Measurements from ENCODE around the gene FGF14. TPM values are rescaled to one million over a fixed set of nuclear protein-coding genes. Genes with fewer than 3 reads are reported as not detected.

Gene FGF14
- total RNA-seq, 2 donors from 2014 or later: under 0.01 to 0.28 TPM

DNA sequence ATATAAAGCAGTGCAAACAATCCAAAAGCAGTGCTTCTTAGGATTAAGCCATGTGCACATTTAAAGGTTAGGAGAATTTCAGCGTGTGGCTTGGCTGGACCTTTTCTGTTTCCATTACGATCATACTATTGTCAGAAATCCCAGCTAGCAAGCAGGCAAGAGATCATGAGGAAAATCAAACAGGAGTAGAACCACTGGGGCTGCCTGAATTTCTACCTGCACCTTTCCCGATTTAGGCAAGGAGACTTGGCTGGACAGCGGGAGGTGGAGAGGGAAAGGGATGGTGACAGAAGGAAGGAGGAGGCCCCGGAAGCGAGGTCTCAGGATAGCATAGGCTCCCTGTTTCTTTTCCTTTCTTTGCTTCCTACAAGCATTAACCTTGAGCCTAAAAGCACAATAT is 102.5 kb downstream of the FGF14 start:
- intact Hi-C loops (cut with DNase I): no loop called here
- 90% methylated on average over 6 of the region's 6 CpGs for WGBS
- no peak for DNase-seq (ENCODE audit: low spot score)
- Histone ChIP-seq H3K4me3 (no peak overlapping the region), H3K27me3 (replicated peaks; ENCODE audit: insufficient read depth) (no peaks in the 10 kb centered on the region), H3K27ac (no peak overlapping the region), H3K9me3 (no peaks in the 10 kb centered on the region), H3K36me3 (no peaks in the 10 kb centered on the region), H3K4me1 (replicated peaks) (no peaks in the 10 kb centered on the region)
- TF ChIP-seq POLR2AphosphoS5 (IDR thresholded peaks at IDR 0.05) (no peak), POLR2A (IDR thresholded peaks at IDR 0.05) (no peak)
- TF ChIP-seq, protein P1, sequence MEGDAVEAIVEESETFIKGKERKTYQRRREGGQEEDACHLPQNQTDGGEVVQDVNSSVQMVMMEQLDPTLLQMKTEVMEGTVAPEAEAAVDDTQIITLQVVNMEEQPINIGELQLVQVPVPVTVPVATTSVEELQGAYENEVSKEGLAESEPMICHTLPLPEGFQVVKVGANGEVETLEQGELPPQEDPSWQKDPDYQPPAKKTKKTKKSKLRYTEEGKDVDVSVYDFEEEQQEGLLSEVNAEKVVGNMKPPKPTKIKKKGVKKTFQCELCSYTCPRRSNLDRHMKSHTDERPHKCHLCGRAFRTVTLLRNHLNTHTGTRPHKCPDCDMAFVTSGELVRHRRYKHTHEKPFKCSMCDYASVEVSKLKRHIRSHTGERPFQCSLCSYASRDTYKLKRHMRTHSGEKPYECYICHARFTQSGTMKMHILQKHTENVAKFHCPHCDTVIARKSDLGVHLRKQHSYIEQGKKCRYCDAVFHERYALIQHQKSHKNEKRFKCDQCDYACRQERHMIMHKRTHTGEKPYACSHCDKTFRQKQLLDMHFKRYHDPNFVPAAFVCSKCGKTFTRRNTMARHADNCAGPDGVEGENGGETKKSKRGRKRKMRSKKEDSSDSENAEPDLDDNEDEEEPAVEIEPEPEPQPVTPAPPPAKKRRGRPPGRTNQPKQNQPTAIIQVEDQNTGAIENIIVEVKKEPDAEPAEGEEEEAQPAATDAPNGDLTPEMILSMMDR (IDR thresholded peaks at IDR 0.05): no peak

DNA sequence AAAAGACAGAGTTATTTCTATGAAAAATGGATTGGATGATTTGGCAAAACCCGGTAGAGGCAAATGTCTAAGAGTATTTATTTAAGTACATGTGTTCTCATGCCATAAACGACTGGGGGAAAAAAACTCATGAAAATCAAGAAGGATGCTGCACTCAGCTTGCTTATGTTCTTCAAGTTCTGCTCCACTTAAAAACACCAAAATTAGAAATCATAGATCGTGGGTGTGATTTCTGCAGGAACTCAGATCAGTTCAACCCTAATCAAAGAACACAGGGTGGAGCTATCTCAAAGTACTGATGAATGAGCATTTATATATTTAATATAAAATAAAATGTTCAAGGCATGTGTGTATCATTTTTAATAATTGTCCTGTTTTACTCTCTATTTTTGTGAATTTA is 103.8 kb downstream of the FGF14 start:
- H3K36me3 ChIP-seq: no peaks in the 10 kb centered on the region
- H3K9me3 ChIP-seq: no peaks in the 10 kb centered on the region
- TF ChIP-seq, protein P1 (IDR thresholded peaks at IDR 0.05): no peak
- TF ChIP-seq POLR2A (IDR thresholded peaks at IDR 0.05) (no peak), POLR2AphosphoS5 (IDR thresholded peaks at IDR 0.05) (no peak)
- WGBS: 61% methylated on average over 3 of the region's 3 CpGs
- intact Hi-C loops (cut with DNase I): no loop called here
- H3K27ac ChIP-seq: no peak overlapping the region
- H3K4me1 ChIP-seq (replicated peaks): no peaks in the 10 kb centered on the region
- DNase-seq (ENCODE audit: low spot score): no peak
- no peaks in the 10 kb centered on the region for H3K27me3 ChIP-seq (replicated peaks; ENCODE audit: insufficient read depth)
- H3K4me3 ChIP-seq: no peak overlapping the region

DNA sequence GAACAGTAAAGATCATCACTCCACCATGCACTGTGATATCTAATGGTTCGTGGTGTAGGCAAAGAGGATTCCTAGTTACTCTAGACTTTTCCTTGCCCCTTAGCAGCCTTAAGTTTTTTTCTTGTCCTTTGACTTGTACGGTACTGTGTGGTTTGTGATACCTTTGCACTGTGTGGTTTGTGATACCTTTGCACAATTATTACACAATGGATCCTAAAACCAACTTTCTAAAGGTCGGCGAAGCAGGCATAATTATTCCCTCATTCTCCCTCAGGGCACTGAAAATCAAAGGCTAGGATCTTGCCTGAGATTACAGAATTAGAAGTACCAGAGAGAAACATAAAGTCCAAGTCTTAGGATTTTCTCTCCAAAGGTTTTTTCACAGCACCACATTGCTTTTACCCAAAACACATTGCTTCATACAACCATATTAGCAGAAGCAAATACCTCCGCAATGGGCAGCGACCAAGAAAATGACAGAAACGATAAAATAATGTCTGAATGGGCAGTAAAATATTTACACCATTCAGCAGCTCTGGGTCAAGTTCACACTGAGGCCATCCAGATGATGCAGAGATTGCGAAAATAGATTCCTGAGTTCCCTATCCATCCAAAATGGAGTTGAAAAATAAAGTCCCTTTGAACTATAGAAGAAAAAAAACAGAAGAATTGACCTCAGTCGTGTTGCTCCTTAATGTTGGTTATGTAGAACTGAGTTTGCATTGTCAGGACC is 106.4 kb downstream of the FGF14 start:
- TF ChIP-seq, protein P1 (IDR thresholded peaks at IDR 0.05): no peak
- TF ChIP-seq POLR2AphosphoS5 (IDR thresholded peaks at IDR 0.05) (no peak), POLR2A (IDR thresholded peaks at IDR 0.05) (no peak)
- intact Hi-C loops (cut with DNase I): no loop called here
- H3K27ac ChIP-seq: no peak overlapping the region
- no peak overlapping the region for H3K4me3 ChIP-seq
- no peaks in the 10 kb centered on the region for H3K4me1 ChIP-seq (replicated peaks)
- no peak for DNase-seq (ENCODE audit: low spot score)
- H3K9me3 ChIP-seq: no peaks in the 10 kb centered on the region
- no peaks in the 10 kb centered on the region for H3K36me3 ChIP-seq
- H3K27me3 ChIP-seq (replicated peaks; ENCODE audit: insufficient read depth): no peaks in the 10 kb centered on the region
- WGBS: 67% methylated on average over 9 of the region's 9 CpGs

DNA sequence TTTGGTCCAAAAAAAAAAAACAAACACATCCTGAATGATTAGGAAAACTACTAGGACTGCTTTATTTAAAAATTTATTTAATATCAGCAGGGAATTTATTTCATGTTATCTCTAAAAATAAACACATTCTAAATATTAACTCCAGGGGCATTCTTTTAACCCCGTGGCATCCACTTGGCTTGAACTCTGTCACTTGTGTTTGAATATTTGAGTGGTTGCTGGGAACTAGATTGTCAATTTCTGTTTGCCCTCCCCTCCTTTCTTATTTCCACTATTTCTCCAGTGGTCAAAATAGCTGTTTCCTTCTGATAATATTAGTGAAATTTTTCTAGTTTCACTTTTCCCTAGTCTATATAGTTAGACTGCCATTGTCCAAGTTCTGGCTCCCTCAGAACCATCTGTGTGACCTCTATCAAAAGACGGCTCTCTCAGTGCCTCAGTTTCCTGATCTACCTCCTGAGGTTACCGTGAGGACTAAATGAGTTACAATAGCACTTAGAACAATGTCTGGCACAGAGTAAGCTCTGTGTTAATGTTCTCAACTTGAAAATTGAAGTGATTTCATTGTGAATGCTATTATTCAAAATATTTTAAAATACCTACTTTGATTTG is 107.3 kb downstream of the FGF14 start:
- Histone ChIP-seq H3K36me3 (no peaks in the 10 kb centered on the region), H3K27me3 (replicated peaks; ENCODE audit: insufficient read depth) (no peaks in the 10 kb centered on the region), H3K4me3 (no peak overlapping the region), H3K4me1 (replicated peaks) (no peaks in the 10 kb centered on the region), H3K27ac (no peak overlapping the region), H3K9me3 (no peaks in the 10 kb centered on the region)
- DNase-seq (ENCODE audit: low spot score): no peak
- TF ChIP-seq POLR2AphosphoS5 (IDR thresholded peaks at IDR 0.05): no peak
- TF ChIP-seq, protein P1 (IDR thresholded peaks at IDR 0.05): no peak
- 78% methylated on average over 3 of the region's 3 CpGs for WGBS
- intact Hi-C loops (cut with DNase I): no loop called here

DNA sequence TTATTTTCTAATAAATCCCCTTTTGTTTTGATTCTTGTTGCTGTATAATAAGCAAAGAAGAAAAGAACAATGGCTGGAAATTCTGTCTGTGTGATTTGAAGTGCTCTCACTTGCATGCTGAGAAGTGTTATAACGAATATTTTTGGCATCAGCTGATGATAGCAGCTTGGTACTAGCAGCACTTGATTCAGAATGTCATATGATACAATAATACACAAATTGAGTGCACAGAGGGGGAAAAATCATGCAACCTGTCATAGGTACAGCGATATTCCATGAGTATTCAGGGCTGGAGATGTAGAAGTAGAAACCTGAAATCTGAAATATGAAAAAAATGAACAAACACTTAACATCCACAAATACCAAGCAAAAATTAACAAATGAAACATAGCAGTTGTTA is 108.1 kb downstream of the FGF14 start:
- H3K9me3 ChIP-seq: no peaks in the 10 kb centered on the region
- H3K27ac ChIP-seq: no peak overlapping the region
- no peaks in the 10 kb centered on the region for H3K36me3 ChIP-seq
- DNase-seq (ENCODE audit: low spot score): no peak
- TF ChIP-seq, protein P1 (IDR thresholded peaks at IDR 0.05): no peak
- no peak for TF ChIP-seq POLR2A (IDR thresholded peaks at IDR 0.05)
- TF ChIP-seq POLR2AphosphoS5 (IDR thresholded peaks at IDR 0.05): no peak
- H3K4me1 ChIP-seq (replicated peaks): no peaks in the 10 kb centered on the region
- intact Hi-C loops (cut with DNase I): no loop called here
- H3K4me3 ChIP-seq: no peak overlapping the region
- 66% methylated on average over 2 of the region's 2 CpGs for WGBS
- no peaks in the 10 kb centered on the region for H3K27me3 ChIP-seq (replicated peaks; ENCODE audit: insufficient read depth)
